Activated CD8-positive, alpha-beta memory T cell treated with anti-CD3 and anti-CD28 coated beads for 48 hours (primary cell): ENCODE data around the gene LY6G6F.
A peak's percentile ranks its signal among the peaks of the same experiment; 100 is the strongest.
"Not testable (repeated sequence)": the region's sequence is repeated elsewhere in the genome, so short reads cannot be mapped to it uniquely, and the experiment has no call there.

Source experiments
- DNase-seq, 3 experiments: peaks; one replicate each; pipeline ENCODE4 v3.0.0-alpha.2; 2020; ENCODE audit warnings: low read depth in 2 of 3, low spot score in 2 of 3

The LY6G6F gene

DNA sequence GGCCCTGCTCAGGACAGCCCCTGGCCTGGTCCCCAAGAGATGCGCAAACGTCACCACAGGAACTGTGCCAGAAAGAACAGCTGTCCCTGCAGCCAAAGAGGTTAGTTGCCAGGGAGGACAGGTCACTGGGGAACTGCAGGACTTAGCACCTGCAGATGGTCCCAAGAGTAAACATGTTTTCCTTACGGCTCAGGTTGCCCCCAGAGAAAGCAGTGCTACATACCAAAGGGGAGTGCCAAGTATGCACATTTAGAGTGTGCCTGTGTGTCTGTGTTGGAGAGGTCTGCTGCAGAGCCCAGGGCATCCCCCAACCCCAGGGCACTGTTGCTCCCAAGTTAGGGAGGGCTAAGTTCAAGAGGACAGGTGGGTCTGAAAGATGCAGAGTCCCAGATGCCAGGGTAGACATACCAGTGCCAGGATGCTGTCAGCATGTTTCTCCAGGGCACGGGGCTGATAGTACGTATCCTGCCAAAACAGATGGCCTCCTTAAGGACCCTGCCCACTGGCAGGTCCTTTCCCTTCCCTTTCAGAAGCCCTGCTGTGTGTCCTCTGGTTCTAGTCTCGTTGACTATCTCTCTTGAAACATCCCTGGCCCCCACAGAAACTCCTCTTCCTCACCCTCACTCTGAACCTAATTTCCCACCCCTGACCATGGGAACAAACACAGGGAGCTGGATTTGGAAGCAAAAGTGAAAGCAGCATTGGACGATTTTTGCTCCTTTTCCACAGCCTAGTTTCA lies 4.8 kb upstream of the LY6G6F start:
- DNase-seq: no peak

DNA sequence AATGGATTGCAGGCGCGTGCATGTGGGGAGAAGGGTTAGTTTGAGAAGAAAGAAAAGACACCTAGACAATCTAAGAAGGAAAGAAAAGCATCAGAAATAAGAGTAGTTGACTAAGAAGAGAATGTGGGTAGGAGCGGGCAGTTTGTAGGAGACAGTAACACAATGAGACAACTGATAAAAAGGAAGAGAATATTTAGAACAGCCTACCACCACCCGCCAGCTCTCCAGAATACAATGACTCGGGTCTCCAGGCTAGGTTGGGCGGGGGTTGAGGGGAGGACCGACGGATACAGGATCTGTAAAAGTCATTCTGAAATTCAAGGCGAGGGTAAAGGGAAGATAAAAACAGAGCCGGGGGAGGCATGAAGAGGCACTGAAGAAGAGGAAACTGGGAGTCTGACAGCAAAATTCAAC lies 4.3 kb upstream of the LY6G6F start:
- DNase-seq: no peak

DNA sequence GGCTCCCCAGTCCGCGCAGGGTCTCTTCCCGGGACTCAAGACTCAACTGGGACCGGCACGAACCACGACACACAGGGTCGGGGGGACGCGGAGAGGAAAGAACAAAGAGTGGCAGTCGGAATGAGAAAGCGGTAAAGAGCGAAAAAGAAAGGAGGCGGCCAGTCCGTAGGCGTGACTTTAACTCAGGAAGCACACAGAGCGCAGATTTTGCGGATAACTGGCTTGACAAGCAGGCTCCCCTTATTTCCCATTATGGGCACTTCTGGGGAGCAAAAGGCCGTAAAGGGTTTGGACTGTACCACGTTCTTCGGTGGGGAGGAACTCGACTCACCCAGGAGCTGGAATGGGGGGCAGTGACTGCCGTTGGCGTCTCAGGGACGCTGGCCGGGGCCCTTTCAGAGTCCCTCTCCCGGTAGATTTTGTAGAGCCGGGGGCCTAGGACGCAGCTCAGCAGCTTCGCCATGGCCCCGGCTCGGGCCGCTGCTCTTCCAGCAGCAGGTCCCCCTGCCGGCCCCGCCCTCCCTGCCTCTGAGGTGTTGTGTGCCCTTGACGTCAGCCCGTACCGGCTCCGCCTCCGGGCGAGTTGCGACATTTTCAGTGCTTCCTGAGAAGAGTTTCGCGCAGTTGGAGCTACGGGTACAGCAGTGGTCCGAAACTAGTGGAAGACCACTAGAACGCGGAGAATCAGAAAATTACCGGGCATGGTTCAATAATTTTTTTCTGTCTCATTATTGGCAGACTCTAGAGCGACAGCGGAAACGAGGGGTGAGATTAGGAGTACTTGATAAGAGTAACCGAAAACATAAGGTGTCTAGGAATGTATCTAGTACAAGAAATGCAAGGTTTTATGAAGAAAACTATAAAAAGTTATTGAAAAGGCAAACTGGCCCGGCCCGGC lies 3.6 kb upstream of the LY6G6F start, which contains the start of gene ABHD16A:
Gene ABHD16A (minus strand): TSS at position 506 of the 898 bp plus-strand sequence. CDS start 43 bp downstream, at position 463.
- peak; percentile 92 to 96 (median 93) for DNase-seq

DNA sequence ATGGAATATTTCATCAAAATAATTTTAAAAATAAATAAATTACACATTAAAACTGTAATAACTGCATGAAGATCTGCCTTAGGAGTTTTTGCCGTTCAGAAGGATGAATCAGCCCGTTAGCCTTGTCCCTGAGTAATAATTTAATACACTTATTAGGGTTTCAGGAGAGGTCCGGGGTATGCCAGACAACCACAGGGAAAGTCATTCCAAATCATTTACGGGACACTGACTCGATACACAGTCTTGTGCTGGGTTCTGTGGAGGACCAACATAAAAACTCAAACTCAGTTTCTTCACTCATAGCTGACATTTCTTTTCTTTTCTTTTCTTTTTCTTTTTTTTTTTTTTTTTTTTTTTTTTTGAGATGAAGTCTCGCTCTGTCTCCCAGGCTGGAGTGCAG lies 735 bp upstream of the LY6G6F start:
- no peak for DNase-seq

DNA sequence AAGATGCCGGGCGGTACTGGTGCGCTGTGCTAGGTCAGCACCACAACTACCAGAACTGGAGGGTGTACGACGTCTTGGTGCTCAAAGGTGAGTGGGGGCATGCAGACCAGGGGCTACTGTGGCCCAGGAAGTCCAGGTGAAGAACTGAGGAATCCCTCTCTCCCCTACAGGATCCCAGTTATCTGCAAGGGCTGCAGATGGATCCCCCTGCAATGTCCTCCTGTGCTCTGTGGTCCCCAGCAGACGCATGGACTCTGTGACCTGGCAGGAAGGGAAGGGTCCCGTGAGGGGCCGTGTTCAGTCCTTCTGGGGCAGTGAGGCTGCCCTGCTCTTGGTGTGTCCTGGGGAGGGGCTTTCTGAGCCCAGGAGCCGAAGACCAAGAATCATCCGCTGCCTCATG lies 1.0 kb downstream of the LY6G6F start:
- DNase-seq: no peak

DNA sequence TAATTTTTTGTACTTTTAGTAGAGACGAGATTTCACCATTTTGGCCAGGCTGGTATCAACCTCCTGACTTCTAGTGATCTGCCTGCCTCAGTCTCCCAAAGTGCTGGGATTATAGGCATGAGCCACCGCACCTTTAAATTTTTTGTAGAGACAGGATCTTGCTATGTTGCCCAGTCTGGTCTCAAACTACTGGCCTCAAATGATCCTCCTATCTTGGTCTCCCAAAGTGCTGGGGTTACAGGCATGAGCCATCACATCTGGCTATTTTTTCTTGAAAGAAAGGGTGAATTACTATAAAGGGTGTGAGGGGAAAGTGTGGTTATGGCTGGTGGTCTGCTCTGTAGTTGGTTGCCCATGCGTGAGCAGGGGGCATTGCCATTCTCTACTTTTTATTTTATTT lies 1.6 kb downstream of the LY6G6F start:
- DNase-seq: no peak

DNA sequence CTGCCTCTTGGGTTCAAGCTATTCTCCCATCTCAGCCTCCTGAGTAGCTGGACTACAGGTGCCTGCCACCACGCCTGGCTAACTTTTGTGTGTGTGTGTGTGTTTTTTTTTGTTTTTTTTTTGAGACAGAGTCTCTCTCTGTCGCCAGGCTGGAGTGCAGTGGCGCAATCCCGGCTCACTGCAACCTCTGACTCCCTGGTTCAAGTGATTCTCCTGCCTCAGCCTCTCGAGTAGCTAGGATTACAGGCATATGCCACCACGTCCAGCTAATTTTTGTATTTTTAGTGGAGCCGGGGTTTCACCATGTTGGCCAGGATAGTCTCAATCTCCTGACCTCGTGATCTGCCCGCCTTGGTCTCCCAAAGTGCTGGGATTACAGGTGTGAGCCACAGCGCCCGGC lies 2.5 kb downstream of the LY6G6F start:
- DNase-seq: not testable (repeated sequence)

DNA sequence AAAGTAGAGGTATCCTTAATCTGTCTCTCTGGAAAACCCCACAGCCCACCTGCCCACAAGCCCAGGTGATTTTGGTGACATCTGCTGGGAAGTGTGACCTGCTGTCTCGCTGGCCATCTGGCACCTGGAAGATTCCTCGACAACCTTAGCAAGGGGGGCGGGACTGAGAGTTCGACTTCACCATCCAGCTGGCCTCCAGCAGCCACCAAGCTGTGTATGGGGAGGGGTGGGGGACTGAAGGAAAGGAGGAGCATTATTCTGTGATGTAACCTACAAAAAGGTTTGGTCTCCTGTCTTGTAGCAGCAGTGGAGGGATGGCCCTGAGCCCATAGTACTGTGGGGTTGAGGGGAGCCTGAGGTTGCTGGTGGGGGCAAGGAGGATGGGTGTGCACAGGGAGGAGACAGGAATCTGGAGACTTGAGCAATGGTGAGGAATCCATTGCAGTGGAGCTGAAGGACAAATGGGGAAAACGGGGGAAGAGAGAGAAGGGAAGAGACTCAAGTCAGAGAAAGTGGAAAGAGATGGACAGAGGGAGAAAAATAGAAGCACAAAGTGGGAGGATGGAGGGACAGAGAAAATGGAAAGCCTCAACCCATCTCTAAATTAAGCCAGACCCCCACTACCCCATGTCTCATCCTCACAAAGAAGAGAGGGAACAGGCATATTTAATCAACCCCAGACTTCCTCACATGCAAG lies 4.0 kb downstream of the LY6G6F start:
- no peak for DNase-seq

DNA sequence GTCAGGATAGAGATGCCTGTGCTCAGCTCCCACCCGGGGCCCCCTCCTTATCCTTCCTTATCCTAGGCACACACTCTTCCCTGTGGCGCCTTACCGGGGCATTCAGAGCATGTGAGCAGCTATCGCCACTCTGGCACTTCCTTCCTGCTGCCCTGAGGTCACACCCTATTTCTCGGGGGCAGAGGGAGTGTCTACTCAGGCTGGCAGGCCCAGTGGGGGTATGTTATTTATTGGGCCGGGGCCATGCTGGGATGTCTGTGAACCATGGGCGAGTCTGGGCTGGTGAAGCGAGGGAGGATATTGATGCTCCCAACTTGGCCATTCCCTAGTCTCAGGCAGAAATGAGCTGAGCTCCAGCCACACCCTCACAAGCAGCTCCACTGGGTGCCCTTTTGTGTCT lies 4.6 kb downstream of the LY6G6F start:
- DNase-seq: no peak

DNA sequence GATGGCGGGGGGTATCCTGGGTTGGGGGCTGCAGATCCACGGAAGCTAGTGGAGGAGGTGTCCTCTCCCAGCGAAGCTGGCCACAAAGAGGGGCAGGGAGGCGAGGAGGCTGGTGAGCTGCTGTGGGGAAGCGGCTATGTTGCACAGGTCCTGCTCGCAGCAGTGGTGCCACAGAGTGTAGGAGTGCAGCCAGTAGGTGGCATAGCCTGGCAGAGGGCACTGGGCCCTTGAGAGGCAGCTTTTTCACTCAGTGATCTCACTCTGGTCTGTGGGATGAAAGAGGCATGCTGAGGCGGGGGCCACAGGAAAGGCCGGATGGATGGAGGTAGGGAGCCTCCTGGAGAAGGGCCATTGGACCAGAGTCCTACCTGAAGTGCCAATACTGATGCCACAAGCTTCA lies 5.6 kb downstream of the LY6G6F start:
- DNase-seq: no peak

DNA sequence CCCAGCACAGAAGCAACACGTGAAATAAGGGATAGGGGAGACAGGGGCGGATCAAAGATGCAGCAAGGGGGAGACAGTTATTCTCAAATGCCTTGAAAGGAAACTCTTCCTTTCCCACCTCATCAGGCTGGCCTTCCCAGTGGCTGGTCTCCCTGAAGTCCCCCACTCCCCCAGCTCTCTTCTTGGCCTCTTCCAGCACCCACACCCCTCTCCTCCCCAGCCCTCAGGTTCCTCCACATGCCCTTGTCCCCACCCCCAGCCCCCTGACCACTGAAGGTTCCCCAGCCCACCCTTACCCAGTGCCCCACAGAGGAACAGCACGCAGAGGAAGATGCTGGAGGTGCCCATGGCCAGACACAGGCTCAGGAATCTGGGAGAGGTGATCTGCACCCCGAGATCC lies 6.8 kb downstream of the LY6G6F start:
- DNase-seq: no peak

DNA sequence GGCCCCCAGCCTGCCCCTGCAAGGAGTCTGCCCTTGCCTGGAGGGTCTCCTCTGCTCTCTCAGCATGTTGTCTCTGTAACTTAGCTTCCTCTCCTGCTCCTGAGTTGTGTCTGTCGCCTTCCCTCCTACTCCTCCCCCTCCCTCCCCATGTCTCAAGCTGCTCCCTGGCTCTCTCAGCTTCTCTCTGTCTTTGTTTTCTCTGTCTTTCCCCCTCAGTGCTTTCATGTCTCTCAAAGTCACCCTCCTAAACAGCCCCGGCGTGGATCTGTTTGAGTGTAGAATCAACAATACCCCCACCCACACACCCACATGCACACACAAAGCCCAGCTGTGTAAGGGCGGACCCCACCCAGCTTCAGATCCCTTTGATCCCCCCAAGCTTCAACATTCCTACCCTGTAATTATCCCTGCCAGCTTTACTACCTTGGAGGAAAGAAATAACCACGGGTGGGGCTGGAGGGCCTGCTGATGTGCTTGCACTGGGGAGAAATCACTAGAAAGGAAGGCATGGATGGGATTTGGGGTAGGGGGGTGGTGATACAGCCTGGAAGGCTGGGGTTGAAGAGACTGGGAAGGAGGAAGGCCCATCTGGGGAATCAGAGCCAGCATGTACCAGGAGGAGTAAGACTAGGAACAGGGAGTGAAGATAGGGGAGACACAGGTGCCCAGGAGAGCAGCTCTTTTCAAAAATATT lies 7.5 kb downstream of the LY6G6F start:
- no peak for DNase-seq

DNA sequence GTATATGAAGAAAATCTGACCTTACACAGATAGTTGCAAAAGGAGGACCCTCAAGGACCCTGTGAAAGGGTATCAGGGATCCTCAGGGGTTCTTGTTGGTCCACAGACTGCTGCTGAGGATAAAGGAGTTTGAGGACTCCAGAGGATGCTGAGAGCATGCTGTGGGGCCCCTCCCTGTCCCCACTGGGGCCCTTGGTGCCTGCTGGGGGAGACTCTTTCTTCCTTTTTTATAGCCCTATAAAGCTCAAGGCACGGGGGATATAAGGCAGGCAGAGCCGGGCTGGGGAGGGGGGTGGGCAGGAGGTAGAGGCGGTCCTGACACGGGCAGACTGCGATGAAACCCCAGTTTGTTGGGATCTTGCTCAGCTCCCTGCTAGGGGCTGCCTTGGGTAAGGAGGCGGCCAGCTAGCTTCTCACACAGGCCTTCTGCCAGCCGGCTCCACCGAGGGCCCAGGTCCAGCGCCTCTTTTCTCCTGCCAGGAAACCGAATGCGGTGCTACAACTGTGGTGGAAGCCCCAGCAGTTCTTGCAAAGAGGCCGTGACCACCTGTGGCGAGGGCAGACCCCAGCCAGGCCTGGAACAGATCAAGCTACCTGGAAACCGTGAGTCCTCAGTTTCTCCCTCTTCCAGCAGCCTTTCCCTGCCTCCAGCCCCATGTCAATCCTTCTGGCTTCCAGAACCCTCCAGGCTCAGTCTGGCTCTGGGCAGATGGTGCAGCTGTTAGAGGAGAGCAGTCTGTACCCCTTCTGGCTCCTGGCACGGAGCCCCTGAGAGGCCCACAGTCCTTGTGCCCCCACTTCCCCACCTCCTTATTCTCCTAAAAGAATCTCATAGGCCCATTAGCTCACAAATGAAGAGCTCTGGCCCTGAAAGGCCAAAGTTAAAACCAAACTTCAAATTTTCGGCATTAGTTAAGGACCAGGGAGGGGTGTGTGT lies 8.6 kb downstream of the LY6G6F start, which contains the start of gene LY6G6D:
Gene LY6G6D (plus strand): TSS at position 327 of the 937 bp plus-strand sequence. CDS start 8 bp downstream, at position 335.
- DNase-seq: no peak

DNA sequence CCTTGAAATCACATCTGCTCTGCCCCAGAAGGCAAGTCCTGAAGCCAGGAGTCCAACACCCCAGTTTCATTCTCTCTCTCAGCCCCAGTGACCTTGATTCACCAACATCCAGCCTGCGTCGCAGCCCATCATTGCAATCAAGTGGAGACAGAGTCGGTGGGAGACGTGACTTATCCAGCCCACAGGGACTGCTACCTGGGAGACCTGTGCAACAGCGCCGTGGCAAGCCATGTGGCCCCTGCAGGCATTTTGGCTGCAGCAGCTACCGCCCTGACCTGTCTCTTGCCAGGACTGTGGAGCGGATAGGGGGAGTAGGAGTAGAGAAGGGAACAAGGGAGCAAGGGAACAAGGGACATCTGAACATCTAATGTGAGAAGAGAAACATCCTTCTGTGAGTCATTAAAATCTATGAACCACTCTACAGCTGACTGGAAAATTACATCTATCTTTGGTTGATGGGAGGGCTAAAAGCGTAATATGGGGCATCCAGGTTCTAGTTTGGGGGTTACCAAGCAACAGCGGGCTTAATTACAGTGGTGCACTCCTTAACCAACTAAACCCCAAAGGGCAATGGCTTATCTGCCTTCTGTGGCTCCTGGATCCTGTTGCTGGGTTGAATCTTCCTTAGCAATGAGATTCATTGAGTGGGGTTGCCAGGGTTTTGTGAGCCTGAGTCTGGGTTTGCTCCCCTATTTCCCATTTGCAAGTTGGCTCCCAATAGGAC lies 11.0 kb downstream of the LY6G6F start:
- DNase-seq: no peak

DNA sequence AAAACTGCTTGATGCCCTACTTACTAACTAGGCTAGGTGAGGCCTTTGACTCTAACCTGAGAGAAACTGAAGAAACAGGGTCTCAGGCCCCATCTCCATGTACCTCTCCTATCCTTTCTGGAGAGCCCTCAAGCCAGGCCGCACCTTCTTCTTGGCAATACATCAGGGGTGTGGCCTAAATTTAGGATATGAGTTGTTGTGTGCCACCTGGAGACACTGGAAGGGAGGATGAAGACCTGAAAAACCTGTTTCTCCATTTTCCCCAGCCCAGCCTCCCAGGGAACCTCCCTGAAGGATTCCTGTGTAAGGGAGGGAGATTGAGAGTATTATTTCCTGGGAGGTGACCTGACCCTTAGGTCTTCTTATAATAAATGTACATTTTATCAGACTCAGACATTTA lies 11.6 kb downstream of the LY6G6F start:
- no peak for DNase-seq

DNA sequence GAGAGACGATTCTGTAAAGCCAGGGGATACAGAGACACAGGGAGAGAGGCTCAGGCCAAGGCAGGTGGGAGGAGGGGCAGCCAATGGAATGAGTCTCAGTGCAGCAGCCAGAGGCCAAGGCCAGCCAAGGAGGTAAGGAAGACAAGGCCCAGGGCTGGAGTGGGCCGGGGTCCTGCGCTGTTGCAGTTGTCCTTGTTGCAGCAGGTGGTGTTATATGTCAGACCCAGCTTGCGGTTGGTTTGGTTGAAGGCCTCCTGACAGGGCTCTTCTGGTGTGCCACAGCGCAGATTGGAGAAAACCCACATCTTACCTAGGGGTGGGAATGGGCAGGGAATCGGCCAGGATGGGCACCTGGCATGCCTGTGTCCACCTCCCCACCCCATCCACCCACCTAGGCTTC lies 12.3 kb downstream of the LY6G6F start:
- DNase-seq: no peak

DNA sequence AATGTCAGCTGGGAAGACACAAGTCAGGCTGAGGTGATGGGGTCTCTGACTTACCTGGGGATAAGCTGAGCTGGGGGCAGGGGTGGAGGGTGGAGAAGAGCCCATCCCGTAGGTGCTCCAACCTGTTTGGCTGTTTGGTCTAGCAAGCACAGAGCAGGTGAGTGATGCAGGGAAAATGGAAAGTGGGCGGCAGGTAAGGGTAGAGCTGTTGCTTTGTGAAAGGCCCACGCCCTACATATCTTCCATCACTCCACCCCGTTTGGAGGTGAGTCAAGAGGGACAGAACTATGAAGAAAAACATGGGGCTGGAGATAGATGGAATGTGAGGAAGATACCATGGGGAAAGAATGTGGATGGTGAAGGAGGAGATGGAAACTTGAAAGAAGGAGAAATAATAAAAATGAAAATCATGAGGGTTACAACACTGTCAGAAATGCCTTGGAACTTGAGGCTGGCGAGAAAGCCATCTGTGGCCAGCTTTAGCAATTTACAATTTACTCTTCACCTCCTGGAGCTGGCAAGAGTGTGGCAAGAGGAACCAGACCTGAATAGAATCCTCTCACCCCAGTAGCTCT lies 13.6 kb downstream of the LY6G6F start:
- no peak for DNase-seq

DNA sequence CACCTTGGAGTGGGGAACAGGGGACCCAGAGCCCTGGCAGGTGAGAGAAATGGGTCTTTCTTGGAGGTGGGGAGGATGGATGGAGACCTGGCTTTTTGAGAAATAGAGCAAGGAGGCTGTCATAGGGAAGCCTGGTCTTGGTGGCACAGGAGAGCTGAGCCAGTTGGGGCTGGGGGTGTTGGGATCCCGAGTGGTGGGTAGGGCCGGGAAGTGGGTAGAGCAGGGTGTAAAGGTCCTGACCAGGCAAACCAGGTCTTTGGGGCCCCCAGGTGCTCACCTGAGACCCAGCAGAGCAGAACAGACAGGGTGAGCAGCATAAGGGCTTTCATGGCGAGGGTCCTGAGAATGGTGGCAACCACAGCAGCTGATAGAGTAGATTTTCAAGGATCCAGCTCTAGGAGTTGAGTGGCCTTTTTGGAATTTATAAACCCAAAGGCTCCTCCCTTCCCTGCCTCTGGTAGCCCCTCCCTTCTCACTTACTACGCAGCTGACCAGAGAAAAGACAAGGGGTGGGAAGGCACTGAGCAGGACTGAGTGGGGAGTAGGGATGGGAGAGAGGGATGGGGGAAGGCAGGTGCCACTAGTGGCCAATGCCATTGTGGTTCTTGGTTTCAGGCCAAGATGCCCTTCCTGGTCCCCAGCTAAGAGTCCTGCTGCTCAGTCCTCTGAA lies 14.8 kb downstream of the LY6G6F start, which contains the start of gene LY6G6C:
Gene LY6G6C (minus strand): TSS at position 396 of the 670 bp plus-strand sequence. CDS start 67 bp downstream, at position 329.
- DNase-seq: no peak
